H1 (cell line): ENCODE data around the gene MAP2K1. TPM values are rescaled to one million over a fixed set of nuclear protein-coding genes. Genes with fewer than 3 reads are reported as not detected.

Experiments used
- CTCF ChIA-PET: fragments of 300-600 bp; sonication (Branson Sonifier 250); formaldehyde crosslinking; loops from one replicate; lab custom pipeline; 2021; ENCODE audit not compliant: partially characterized antibody; lab: Charles Lee
- POLR2A ChIA-PET: fragments of 300-600 bp; sonication (Branson Sonifier 250); formaldehyde crosslinking; loops from one replicate; lab custom pipeline; 2021; ENCODE audit warnings: inconsistent platforms; ENCODE audit not compliant: partially characterized antibody; lab: Charles Lee
- DNase-seq, 2 experiments: peaks; one replicate each; pipeline versions ENCODE4 v3.0.0 to v3.0.0-alpha.2; 2010 to 2022; ENCODE audit warnings: low spot score in 2 of 2, low read depth in 1 of 2, mixed read lengths in 1 of 2
- FAIRE-seq: peaks from 2 replicates; lab custom pipeline; 2011; peaks lifted over from hg19 to GRCh38; lab: Jason Lieb, UNC
- H2AFZ ChIP-seq: 2 replicates; pipeline ENCODE4 v1.8.1; 2012; ENCODE audit warnings: low read length, inconsistent platforms
- H2AK5ac ChIP-seq: 2 replicates; pipeline ENCODE4 v1.6.1; 2013; ENCODE audit warnings: low read depth, low read length
- H2BK120ac ChIP-seq: replicated peaks from 2 replicates; pipeline ENCODE3; 2013; ENCODE audit warnings: low read depth, low read length, inconsistent platforms
- H2BK12ac ChIP-seq: 2 replicates; pipeline ENCODE4 v1.6.1; 2013; ENCODE audit warnings: low read depth, low read length
- H2BK15ac ChIP-seq: 2 replicates; pipeline ENCODE4 v1.6.1; 2013; ENCODE audit warnings: low read length
- H2BK20ac ChIP-seq: 2 replicates; pipeline ENCODE4 v1.6.1; 2013; ENCODE audit warnings: low read length
- H2BK5ac ChIP-seq: 2 replicates; pipeline ENCODE4 v1.6.1; 2013; ENCODE audit warnings: low read depth, low read length
- H3K14ac ChIP-seq: 2 replicates; pipeline ENCODE4 v1.6.1; 2013; ENCODE audit warnings: inconsistent platforms; ENCODE audit not compliant: insufficient read length
- H3K18ac ChIP-seq: 2 replicates; pipeline ENCODE4 v1.6.1; 2013; ENCODE audit warnings: low read length; ENCODE audit errors: extremely low read depth
- H3K23ac ChIP-seq: 2 replicates; pipeline ENCODE4 v1.6.1; 2013; ENCODE audit warnings: inconsistent platforms; ENCODE audit not compliant: insufficient read length
- H3K23me2 ChIP-seq: 2 replicates; pipeline ENCODE4 v1.6.1; 2013; ENCODE audit warnings: low read depth, low read length
- H3K27ac ChIP-seq: 2 replicates; pipeline ENCODE4 v1.6.1; 2011; ENCODE audit warnings: low read depth, low read length, inconsistent platforms
- H3K27me3 ChIP-seq, 4 experiments: replicated peaks in 1 of 4; 1 replicate in 1 of 4; 2 replicates in 3 of 4; pipeline versions ENCODE4 v1.6.1 to v1.8.1; 2011 to 2013; ENCODE audit warnings: low read length in 3 of 4, mild to moderate bottlenecking in 3 of 4, inconsistent platforms in 2 of 4, mixed read lengths in 2 of 4, moderate library complexity in 1 of 4; ENCODE audit not compliant: control insufficient read depth in 3 of 4, insufficient read depth in 3 of 4; ENCODE audit errors: extremely low read depth in 1 of 4
- H3K36me3 ChIP-seq, 4 experiments: 2 replicates each; pipeline versions ENCODE4 v1.6.1 to v1.8.1; 2011 to 2013; ENCODE audit warnings: mild to moderate bottlenecking in 4 of 4, low read length in 3 of 4, moderate library complexity in 2 of 4, control low read depth in 1 of 4, inconsistent platforms in 1 of 4; ENCODE audit not compliant: insufficient read depth in 4 of 4, control insufficient read depth in 2 of 4
- H3K4ac ChIP-seq: replicated peaks from 2 replicates; pipeline ENCODE3; 2013; ENCODE audit warnings: low read length, low read depth, mixed read lengths, inconsistent platforms; ENCODE audit not compliant: insufficient read length
- H3K4me1 ChIP-seq, 4 experiments: replicated peaks in 1 of 4; 1 replicate in 1 of 4; 2 replicates in 3 of 4; pipeline versions ENCODE4 v1.6.1 to v1.8.1; 2011 to 2013; ENCODE audit warnings: low read length in 3 of 4, inconsistent platforms in 2 of 4, mixed read lengths in 1 of 4; ENCODE audit not compliant: insufficient read depth in 4 of 4, control insufficient read depth in 3 of 4
- H3K4me2 ChIP-seq, 2 experiments: 2 replicates each; pipeline versions ENCODE4 v1.6.1 to v1.8.1; 2011 to 2013; ENCODE audit warnings: low read depth in 2 of 2, low read length in 2 of 2, control low read depth in 1 of 2, inconsistent platforms in 1 of 2, mild to moderate bottlenecking in 1 of 2; ENCODE audit not compliant: insufficient read depth in 1 of 2
- H3K4me3 ChIP-seq, 4 experiments: fragments of 200-600, 300-600 bp in 1 of 4; sonication (generic), shearing (Covaris generic), sonication (Bioruptor Twin) in 1 of 4; 2 replicates each; pipeline versions ENCODE4 v1.5.1 to v1.8.1; 2011 to 2016; ENCODE audit warnings: low read length in 4 of 4, low read depth in 3 of 4, control low read depth in 2 of 4, inconsistent platforms in 2 of 4, mild to moderate bottlenecking in 2 of 4, mixed read lengths in 1 of 4, moderate library complexity in 1 of 4; ENCODE audit not compliant: insufficient read depth in 2 of 4; ENCODE audit errors: extremely low read depth in 1 of 4
- H3K56ac ChIP-seq: replicated peaks from 2 replicates; pipeline ENCODE3; 2013; ENCODE audit warnings: low read depth, mild to moderate bottlenecking, mixed read lengths, low read length, inconsistent platforms; ENCODE audit not compliant: insufficient read length
- H3K79me1 ChIP-seq: 2 replicates; pipeline ENCODE4 v1.6.1; 2013; ENCODE audit warnings: low read depth, low read length, control low read depth
- H3K79me2 ChIP-seq, 2 experiments: 2 replicates each; pipeline versions ENCODE4 v1.6.1 to v1.8.1; 2012 to 2013; ENCODE audit warnings: low read length in 2 of 2, mild to moderate bottlenecking in 2 of 2, inconsistent platforms in 1 of 2; ENCODE audit not compliant: insufficient read depth in 2 of 2, control insufficient read depth in 1 of 2
- H3K9ac ChIP-seq, 4 experiments: replicated peaks in 1 of 4; 1 replicate in 1 of 4; 2 replicates in 3 of 4; pipeline versions ENCODE4 v1.6.1 to v1.8.1; 2011 to 2013; ENCODE audit warnings: low read depth in 3 of 4, low read length in 3 of 4, control low read depth in 2 of 4, mild to moderate bottlenecking in 2 of 4, moderate library complexity in 2 of 4, inconsistent platforms in 1 of 4; ENCODE audit errors: extremely low read depth in 1 of 4
- H3K9me3 ChIP-seq, 2 experiments: 2 replicates each; pipeline versions ENCODE4 v1.6.1 to v1.8.1; 2012 to 2013; ENCODE audit warnings: mild to moderate bottlenecking in 2 of 2, moderate library complexity in 2 of 2, control low read depth in 1 of 2, inconsistent platforms in 1 of 2, low read depth in 1 of 2, low read length in 1 of 2, mixed read lengths in 1 of 2; ENCODE audit not compliant: insufficient read depth in 2 of 2
- H4K20me1 ChIP-seq, 2 experiments: replicated peaks in 1 of 2; 2 replicates each; pipeline versions ENCODE3 to v1.8.1; 2011 to 2013; ENCODE audit warnings: inconsistent platforms in 2 of 2, low read length in 2 of 2, mild to moderate bottlenecking in 1 of 2; ENCODE audit not compliant: insufficient read depth in 2 of 2, control insufficient read depth in 1 of 2
- H4K5ac ChIP-seq: 2 replicates; pipeline ENCODE4 v1.6.1; 2013; ENCODE audit warnings: low read length, low read depth, mixed read lengths, inconsistent platforms; ENCODE audit not compliant: insufficient read length
- H4K8ac ChIP-seq: 2 replicates; pipeline ENCODE4 v1.8.0; 2013; ENCODE audit warnings: mild to moderate bottlenecking, moderate library complexity, low read length, inconsistent platforms; ENCODE audit not compliant: insufficient read depth; ENCODE audit errors: extremely low read depth
- H4K91ac ChIP-seq: replicated peaks from 2 replicates; pipeline ENCODE3; 2013; ENCODE audit warnings: low read length, mixed read lengths, inconsistent platforms; ENCODE audit not compliant: insufficient read length
- ASH2L ChIP-seq: fragments of 200-600, 300-600 bp; sonication (generic); IDR thresholded peaks from one replicate; pipeline ENCODE4 v1.7.1; 2017; ENCODE audit warnings: low read length
- KDM1A ChIP-seq: fragments of 200-600, 300-600 bp; sonication (generic); IDR thresholded peaks from 2 replicates; pipeline ENCODE4 v1.7.1; 2016; ENCODE audit warnings: mild to moderate bottlenecking, low read length, borderline replicate concordance
- KDM5A ChIP-seq: fragments of 200-600 bp; IDR thresholded peaks from 2 replicates; pipeline ENCODE4 v1.7.1; 2012; ENCODE audit warnings: mild to moderate bottlenecking, low read length, inconsistent platforms, mixed read lengths
- TCF12 ChIP-seq: IDR thresholded peaks from 2 replicates; pipeline ENCODE4 v1.6.1; 2011; ENCODE audit warnings: low read depth, mild to moderate bottlenecking, low read length
- TEAD4 ChIP-seq: IDR thresholded peaks from 2 replicates; pipeline ENCODE4 v1.6.1; 2012; ENCODE audit warnings: low read depth, low read length, inconsistent platforms, mixed read lengths
- WGBS, 2 experiments: shearing (Covaris generic) in 1 of 2; methylation state at CpG; one replicate each; pipeline versions ENCODE4 v1.1.6 to v1.1.7; 2013 to 2015; ENCODE audit warnings: low lambda C conversion rate in 2 of 2, mixed read lengths in 2 of 2, inconsistent platforms in 1 of 2, low coverage in 1 of 2, missing lambda C conversion rate in 1 of 2; ENCODE audit not compliant: insufficient replicate concordance in 2 of 2, insufficient coverage in 1 of 2, insufficient read length in 1 of 2; ENCODE audit errors: extremely low coverage in 1 of 2, missing lambda C conversion rate in 1 of 2; 5-methylcytosine and 5-hydroxymethylcytosine counted together
- polyA plus RNA-seq, 7 experiments: library from polyadenylated mRNA; depleted of rRNA in 3 of 7; stranded (reverse) in 5 of 7; unstranded in 2 of 7; fragments of >200 nt in 5 of 7; fragments of 200-250 nt in 2 of 7; gene quantifications; 1 replicate in 5 of 7; 2 replicates in 1 of 7; 4 replicates in 1 of 7; pipeline versions ENCODE4 v1.2.1 to v1.2.3, GENCODE V29; 2011 to 2013; ENCODE audit warnings: missing spikeins in 2 of 7, mixed read lengths in 2 of 7
- total RNA-seq: library from RNA; stranded (reverse); fragmentation: NEBNext Ultra II Directional; extraction: Animal tissue kit (Norgen Biotek cat#: 25700); gene quantifications from 2 replicates; pipeline ENCODE4 v1.2.1, GENCODE V29; 2021

MAP2K1 gene
- total and polyA plus RNA-seq, 2 of the 8 experiments (the other 6 are each of a cell fraction or from before 2014, with no cell fraction given) = 54.7 to 78.2 TPM

GRCh38 chr15:66419471-66419870, 32.8 kb downstream of the MAP2K1 start:
- H3K9ac ChIP-seq = no peak overlapping the region
- H2BK12ac ChIP-seq = no peak overlapping the region
- H3K56ac ChIP-seq = no peak overlapping the region
- H4K20me1 ChIP-seq = peaks cover 2 to 8% of the 10 kb centered on the region in 2 experiments
- ChIA-PET CTCF (interaction anchor here (0.9 to 1.6 kb wide), 2 partner anchors 11 to 18 kb away, joined by 3 to 6 read pairs; no protein-coding TSS in a partner anchor), POLR2A (no interaction called here)
- no peak overlapping the region for H3K27ac ChIP-seq
- no peak overlapping the region for H4K5ac ChIP-seq
- peaks cover 0 to 5% (median 0%) of the 10 kb centered on the region in 4 experiments; a peak in 1 of 8 replicates for H3K36me3 ChIP-seq
- no peak overlapping the region for H2AK5ac ChIP-seq
- H3K79me2 ChIP-seq = peaks cover 15 to 88% of the 10 kb centered on the region in 2 experiments
- peaks cover 1 to 4% of the 10 kb centered on the region in 2 experiments; a peak in 2 of 4 replicates for H3K9me3 ChIP-seq
- 96% methylated on average over 3 of the region's 3 CpGs; no CpG with 5 or more reads in 1 of the 2 experiments for WGBS, 2 experiments
- H4K8ac ChIP-seq = no peak overlapping the region
- peaks cover 2 to 13% (median 8%) of the 10 kb centered on the region in 4 experiments; a peak in 4 of 7 replicates for H3K4me1 ChIP-seq
- H4K91ac ChIP-seq = no peak overlapping the region
- no peak overlapping the region for H3K23ac ChIP-seq
- FAIRE-seq = no peak
- no peaks in the 10 kb centered on the region for H3K27me3 ChIP-seq
- H3K4me3 ChIP-seq = no peak overlapping the region
- H2BK120ac ChIP-seq = no peak overlapping the region
- H3K14ac ChIP-seq = no peak overlapping the region
- H3K18ac ChIP-seq = no peak overlapping the region
- H2BK15ac ChIP-seq = no peak overlapping the region
- no peaks in the 10 kb centered on the region for H3K23me2 ChIP-seq
- no peak for DNase-seq
- no peak overlapping the region for H3K4ac ChIP-seq
- peaks cover 10% of the 10 kb centered on the region for H3K79me1 ChIP-seq
- H3K4me2 ChIP-seq = no peak overlapping the region
- H2AFZ ChIP-seq = no peak overlapping the region
- H2BK20ac ChIP-seq = no peak overlapping the region
- H2BK5ac ChIP-seq = no peak overlapping the region
- TF ChIP-seq KDM1A = no peak
- no peak for TF ChIP-seq TEAD4
- TF ChIP-seq KDM5A = no peak
- no peak for TF ChIP-seq TCF12
- TF ChIP-seq ASH2L = no peak
